Esophagus muscularis mucosa (tissue), 4 donors: ENCODE measurements around the gene B9D1.

Experiments used
- EP300 ChIP-seq: sonication (generic); formaldehyde crosslinking; IDR thresholded peaks from one replicate; pipeline ENCODE4 v1.6.1; 2017; ENCODE audit warnings: antibody characterized with exemption
- POLR2A ChIP-seq: fragments of 450-650 bp; IDR thresholded peaks from one replicate; pipeline ENCODE4 v1.6.1; 2017; ENCODE audit warnings: antibody characterized with exemption, moderate library complexity, mild to moderate bottlenecking, low read depth
- POLR2AphosphoS5 ChIP-seq, 2 donors: sonication (generic); formaldehyde crosslinking; IDR thresholded peaks; one replicate each; pipeline ENCODE4 v1.6.1; 2017; ENCODE audit warnings: antibody characterized with exemption in 2 of 2
- TF ChIP-seq, protein P1 (sequence below), 3 experiments: fragments of 200-600 bp in 2 of 3; fragments of 450-650 bp in 1 of 3; sonication (generic) in 2 of 3; IDR thresholded peaks; one replicate each; pipeline ENCODE4 v1.5.1; 2017 to 2019; ENCODE audit warnings: antibody characterized with exemption in 3 of 3, mild to moderate bottlenecking in 2 of 3, moderate library complexity in 1 of 3

DNA sequence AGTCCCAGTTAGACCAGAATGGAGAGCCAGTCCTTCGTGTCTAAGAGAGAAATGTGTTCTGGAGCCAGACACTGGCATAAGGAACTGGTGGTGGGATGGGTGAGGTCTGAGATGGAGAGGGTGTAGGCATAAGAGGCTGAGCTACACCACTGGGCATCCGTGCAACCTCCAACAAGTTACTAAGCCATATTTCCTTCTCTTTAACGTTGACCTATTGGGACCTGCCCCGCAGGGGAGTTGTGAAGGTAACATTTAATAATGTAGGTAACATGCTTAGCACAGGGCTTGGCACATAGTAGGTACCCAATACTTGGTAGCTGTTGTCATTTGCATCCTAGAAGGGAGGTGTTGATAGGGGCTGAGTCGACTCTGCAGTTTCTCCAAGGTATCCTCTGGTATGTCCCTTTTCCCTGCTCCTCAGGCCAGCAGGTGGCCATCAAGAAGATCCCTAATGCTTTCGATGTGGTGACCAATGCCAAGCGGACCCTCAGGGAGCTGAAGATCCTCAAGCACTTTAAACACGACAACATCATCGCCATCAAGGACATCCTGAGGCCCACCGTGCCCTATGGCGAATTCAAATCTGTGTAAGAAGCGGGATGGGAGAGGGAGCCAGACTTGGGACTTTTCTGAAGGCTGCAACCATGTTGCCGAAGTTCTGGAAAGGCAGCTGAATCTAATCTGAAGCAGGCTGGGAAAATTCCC lies 17.0 kb upstream of the B9D1 start:
- TF ChIP-seq, protein P1, sequence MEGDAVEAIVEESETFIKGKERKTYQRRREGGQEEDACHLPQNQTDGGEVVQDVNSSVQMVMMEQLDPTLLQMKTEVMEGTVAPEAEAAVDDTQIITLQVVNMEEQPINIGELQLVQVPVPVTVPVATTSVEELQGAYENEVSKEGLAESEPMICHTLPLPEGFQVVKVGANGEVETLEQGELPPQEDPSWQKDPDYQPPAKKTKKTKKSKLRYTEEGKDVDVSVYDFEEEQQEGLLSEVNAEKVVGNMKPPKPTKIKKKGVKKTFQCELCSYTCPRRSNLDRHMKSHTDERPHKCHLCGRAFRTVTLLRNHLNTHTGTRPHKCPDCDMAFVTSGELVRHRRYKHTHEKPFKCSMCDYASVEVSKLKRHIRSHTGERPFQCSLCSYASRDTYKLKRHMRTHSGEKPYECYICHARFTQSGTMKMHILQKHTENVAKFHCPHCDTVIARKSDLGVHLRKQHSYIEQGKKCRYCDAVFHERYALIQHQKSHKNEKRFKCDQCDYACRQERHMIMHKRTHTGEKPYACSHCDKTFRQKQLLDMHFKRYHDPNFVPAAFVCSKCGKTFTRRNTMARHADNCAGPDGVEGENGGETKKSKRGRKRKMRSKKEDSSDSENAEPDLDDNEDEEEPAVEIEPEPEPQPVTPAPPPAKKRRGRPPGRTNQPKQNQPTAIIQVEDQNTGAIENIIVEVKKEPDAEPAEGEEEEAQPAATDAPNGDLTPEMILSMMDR (IDR thresholded peaks at IDR 0.05), result no peak
- no peak for TF ChIP-seq POLR2A
- TF ChIP-seq EP300, result no peak
- no peak for TF ChIP-seq POLR2AphosphoS5 (IDR thresholded peaks at IDR 0.05)
